ENCODE data around the gene RELL2.

Gene RELL2

GRCh38 chr5:141650851-141651727, 14.3 kb downstream of the RELL2 start, which contains the start of gene FCHSD1:
Gene FCHSD1, minus strand, starts transcription at chr5:141651418. Its CDS starts 50 bp downstream, at chr5:141651368.
- no peaks in the 10 kb centered on the region for H3K9me2 ChIP-seq (replicated peaks; ENCODE audit: insufficient read depth, low read length)
- peak within 1 kb of the TSS; percentile 70 for H3K4me3 ChIP-seq (ENCODE audit: low read length)
- H3F3A ChIP-seq (ENCODE audit: insufficient read depth, low read length) = no peaks in the 10 kb centered on the region
- TF ChIP-seq EZH2 (optimal IDR thresholded peaks at IDR 0.05; ENCODE audit: low read depth, low read length) = no peak
- no peak for TF ChIP-seq EZH2phosphoT487 (IDR thresholded peaks at IDR 0.05; ENCODE audit: low read length)
- no peak for TF ChIP-seq CTCF (IDR thresholded peaks at IDR 0.05; ENCODE audit: low read length)
- H4K20me1 ChIP-seq (ENCODE audit: insufficient read depth, low read length) = no peaks in the 10 kb centered on the region
- no peaks in the 10 kb centered on the region; the same call in 1 of the 2 replicates for H3K4me1 ChIP-seq (ENCODE audit: low read length)
- H3K36me3 ChIP-seq (replicated peaks; ENCODE audit: insufficient read depth, low read length) = no peaks in the 10 kb centered on the region
- H2AFZ ChIP-seq (ENCODE audit: low read length) = peak within 1 kb of the TSS; percentile 82
- no peaks in the 10 kb centered on the region for H3K79me2 ChIP-seq (ENCODE audit: low read length)
- no peaks in the 10 kb centered on the region for H3K27me3 ChIP-seq (replicated peaks; ENCODE audit: insufficient read depth, low read length)
- peak within 1 kb of the TSS; percentile 80 for H3K4me2 ChIP-seq (ENCODE audit: low read depth, low read length)
- H3K9me3 ChIP-seq (replicated peaks; ENCODE audit: insufficient read depth, low read length) = no peaks in the 10 kb centered on the region
- H3K9ac ChIP-seq (ENCODE audit: low read length) = peak within 1 kb of the TSS; percentile 38; the same call in 1 of the 2 replicates
- peak; percentile 81 for DNase-seq
- no peak within 1 kb of the TSS for H3K27ac ChIP-seq (ENCODE audit: low read length)

- no peaks in the 10 kb centered on the region for H3K79me2 ChIP-seq (ENCODE audit: low read length)
- no peak for DNase-seq
- no peaks in the 10 kb centered on the region for H3K36me3 ChIP-seq (replicated peaks; ENCODE audit: insufficient read depth, low read length)
- H3K9me2 ChIP-seq (replicated peaks; ENCODE audit: insufficient read depth, low read length) = no peaks in the 10 kb centered on the region
- no peaks in the 10 kb centered on the region for H3F3A ChIP-seq (ENCODE audit: insufficient read depth, low read length)
- H3K27me3 ChIP-seq (replicated peaks; ENCODE audit: insufficient read depth, low read length) = no peaks in the 10 kb centered on the region
- peak overlapping the region; percentile 70 for H3K4me3 ChIP-seq (ENCODE audit: low read length)
- H3K4me2 ChIP-seq (ENCODE audit: low read depth, low read length) = peak overlapping the region; percentile 80
- H3K27ac ChIP-seq (ENCODE audit: low read length) = no peak overlapping the region
- peak overlapping the region; percentile 22; the same call in 1 of the 2 replicates for H3K9ac ChIP-seq (ENCODE audit: low read length)
- TF ChIP-seq CTCF (IDR thresholded peaks at IDR 0.05; ENCODE audit: low read length) (no peak), EZH2phosphoT487 (IDR thresholded peaks at IDR 0.05; ENCODE audit: low read length) (no peak), EZH2 (optimal IDR thresholded peaks at IDR 0.05; ENCODE audit: low read depth, low read length) (no peak)
- no peaks in the 10 kb centered on the region; the same call in 1 of the 2 replicates for H3K4me1 ChIP-seq (ENCODE audit: low read length)
- H3K9me3 ChIP-seq (replicated peaks; ENCODE audit: insufficient read depth, low read length) = no peaks in the 10 kb centered on the region
- H4K20me1 ChIP-seq (ENCODE audit: insufficient read depth, low read length) = no peaks in the 10 kb centered on the region
- H2AFZ ChIP-seq (ENCODE audit: low read length) = peak overlapping the region; percentile 82
These were observed 14.9 kb downstream of the RELL2 start for GRCh38 chr5:141651728-141652105.

GRCh38 chr5:141654298-141654697, 17.5 kb downstream of the RELL2 start:
- DNase-seq = no peak
- Histone ChIP-seq H3K9me2 (replicated peaks; ENCODE audit: insufficient read depth, low read length) (no peaks in the 10 kb centered on the region), H3K27me3 (replicated peaks; ENCODE audit: insufficient read depth, low read length) (no peaks in the 10 kb centered on the region), H3K79me2 (ENCODE audit: low read length) (no peaks in the 10 kb centered on the region), H3K4me3 (ENCODE audit: low read length) (no peak overlapping the region), H4K20me1 (ENCODE audit: insufficient read depth, low read length) (no peaks in the 10 kb centered on the region), H3K4me1 (ENCODE audit: low read length) (no peaks in the 10 kb centered on the region; the same call in 1 of the 2 replicates), H3F3A (ENCODE audit: insufficient read depth, low read length) (no peaks in the 10 kb centered on the region), H3K9me3 (replicated peaks; ENCODE audit: insufficient read depth, low read length) (no peaks in the 10 kb centered on the region), H3K36me3 (replicated peaks; ENCODE audit: insufficient read depth, low read length) (no peaks in the 10 kb centered on the region), H2AFZ (ENCODE audit: low read length) (no peak overlapping the region), H3K4me2 (ENCODE audit: low read depth, low read length) (no peak overlapping the region), H3K9ac (ENCODE audit: low read length) (no peak overlapping the region), H3K27ac (ENCODE audit: low read length) (no peak overlapping the region)
- TF ChIP-seq EZH2 (optimal IDR thresholded peaks at IDR 0.05; ENCODE audit: low read depth, low read length) (no peak), CTCF (IDR thresholded peaks at IDR 0.05; ENCODE audit: low read length) (no peak), EZH2phosphoT487 (IDR thresholded peaks at IDR 0.05; ENCODE audit: low read length) (no peak)

Measured in MM.1S (cell line).